Adipocyte (in vitro differentiated cells): ENCODE data around the gene GALNT8.

Experiments
- DNase-seq: peaks from one replicate; pipeline ENCODE4 v3.0.0-alpha.2; 2015; ENCODE audit warnings: low read depth
- H3K27me3 ChIP-seq: replicated peaks from 2 replicates; pipeline ENCODE4 v1.7.0; 2013; ENCODE audit warnings: mild to moderate bottlenecking, low read length, moderate library complexity; ENCODE audit not compliant: control insufficient read depth, insufficient read depth
- H3K36me3 ChIP-seq: 2 replicates; pipeline ENCODE4 v1.7.0; 2013; ENCODE audit warnings: low read length, mild to moderate bottlenecking, moderate library complexity; ENCODE audit not compliant: control insufficient read depth, insufficient read depth, severe bottlenecking
- H3K4me1 ChIP-seq: 2 replicates; pipeline ENCODE4 v1.7.0; 2013; ENCODE audit warnings: mild to moderate bottlenecking, low read length, moderate library complexity; ENCODE audit not compliant: control insufficient read depth, insufficient read depth
- H3K4me3 ChIP-seq: 2 replicates; pipeline ENCODE4 v1.7.0; 2013; ENCODE audit warnings: mild to moderate bottlenecking, low read length, moderate library complexity
- H3K9ac ChIP-seq: 2 replicates; pipeline ENCODE4 v1.7.0; 2013; ENCODE audit warnings: mild to moderate bottlenecking, low read length, moderate library complexity
- H3K9me3 ChIP-seq: 2 replicates; pipeline ENCODE4 v1.7.0; 2013; ENCODE audit warnings: mild to moderate bottlenecking, low read length, moderate library complexity; ENCODE audit not compliant: control insufficient read depth

GALNT8 gene

GRCh38 chr12:4719821-4720636 is at the start of gene GALNT8:
TSS of gene GALNT8 (plus strand) at chr12:4720400. CDS start at chr12:4720678, 278 bp downstream.
- H3K9ac ChIP-seq = no peak within 1 kb of the TSS
- H3K4me1 ChIP-seq = no peaks in the 10 kb centered on the region
- no peak within 1 kb of the TSS for H3K4me3 ChIP-seq
- DNase-seq = no peak
- no peaks in the 10 kb centered on the region for H3K36me3 ChIP-seq
- peaks cover 11% of the 10 kb centered on the region for H3K27me3 ChIP-seq
- H3K9me3 ChIP-seq = no peaks in the 10 kb centered on the region

GRCh38 chr12:4679711-4680110 is 40.5 kb upstream of the GALNT8 start:
- Histone ChIP-seq H3K9ac (no peak overlapping the region), H3K36me3 (peaks cover 29% of the 10 kb centered on the region), H3K4me3 (no peak overlapping the region), H3K4me1 (no peaks in the 10 kb centered on the region), H3K27me3 (no peaks in the 10 kb centered on the region), H3K9me3 (no peaks in the 10 kb centered on the region)
- DNase-seq = no peak

- H3K9me3 ChIP-seq = no peaks in the 10 kb centered on the region
- no peak overlapping the region for H3K4me3 ChIP-seq
- no peak for DNase-seq
- H3K36me3 ChIP-seq = peaks cover 47% of the 10 kb centered on the region
- no peaks in the 10 kb centered on the region for H3K4me1 ChIP-seq
- no peaks in the 10 kb centered on the region for H3K27me3 ChIP-seq
- no peak overlapping the region for H3K9ac ChIP-seq
Measured at GRCh38 chr12:4681732-4682131, 38.5 kb upstream of the GALNT8 start.

GRCh38 chr12:4685317-4685716 is 34.9 kb upstream of the GALNT8 start:
- Histone ChIP-seq H3K4me3 (no peak overlapping the region), H3K27me3 (no peaks in the 10 kb centered on the region), H3K36me3 (peaks cover 69% of the 10 kb centered on the region), H3K9ac (no peak overlapping the region), H3K4me1 (no peaks in the 10 kb centered on the region), H3K9me3 (no peaks in the 10 kb centered on the region)
- no peak for DNase-seq

- H3K9ac ChIP-seq = no peak overlapping the region
- H3K27me3 ChIP-seq = no peaks in the 10 kb centered on the region
- H3K4me1 ChIP-seq = no peaks in the 10 kb centered on the region
- no peaks in the 10 kb centered on the region for H3K9me3 ChIP-seq
- peaks cover 36% of the 10 kb centered on the region for H3K36me3 ChIP-seq
- no peak for DNase-seq
- H3K4me3 ChIP-seq = no peak overlapping the region
Measured at GRCh38 chr12:4690760-4691159, 29.4 kb upstream of the GALNT8 start.

GRCh38 chr12:4700621-4701026 is 19.6 kb upstream of the GALNT8 start:
- peak overlapping the region; percentile 49 for H3K4me3 ChIP-seq

GRCh38 chr12:4701395-4702190 is 18.6 kb upstream of the GALNT8 start:
- Histone ChIP-seq H3K36me3 (no peaks in the 10 kb centered on the region), H3K4me3 (no peak overlapping the region), H3K9ac (no peak overlapping the region), H3K4me1 (no peaks in the 10 kb centered on the region), H3K9me3 (no peaks in the 10 kb centered on the region), H3K27me3 (no peaks in the 10 kb centered on the region)
- DNase-seq = no peak

More at GRCh38 chr12:4700621-4701026, 19.6 kb upstream of the GALNT8 start:
- H3K9me3 ChIP-seq = no peaks in the 10 kb centered on the region
- H3K36me3 ChIP-seq = no peaks in the 10 kb centered on the region
- H3K9ac ChIP-seq = no peak overlapping the region
- no peaks in the 10 kb centered on the region for H3K4me1 ChIP-seq
- no peaks in the 10 kb centered on the region for H3K27me3 ChIP-seq
- no peak for DNase-seq

GRCh38 chr12:4703676-4704075 is 16.5 kb upstream of the GALNT8 start:
- Histone ChIP-seq H3K36me3 (no peaks in the 10 kb centered on the region), H3K27me3 (no peaks in the 10 kb centered on the region), H3K4me3 (no peak overlapping the region), H3K9ac (no peak overlapping the region), H3K4me1 (no peaks in the 10 kb centered on the region), H3K9me3 (no peaks in the 10 kb centered on the region)
- no peak for DNase-seq

GRCh38 chr12:4705824-4706223 is 14.4 kb upstream of the GALNT8 start:
- no peak overlapping the region for H3K4me3 ChIP-seq
- DNase-seq = no peak
- no peak overlapping the region for H3K9ac ChIP-seq
- no peaks in the 10 kb centered on the region for H3K27me3 ChIP-seq
- no peaks in the 10 kb centered on the region for H3K9me3 ChIP-seq
- no peaks in the 10 kb centered on the region for H3K36me3 ChIP-seq
- H3K4me1 ChIP-seq = peaks cover 9% of the 10 kb centered on the region

GRCh38 chr12:4707306-4707705 is 12.9 kb upstream of the GALNT8 start:
- Histone ChIP-seq H3K4me3 (no peak overlapping the region), H3K9ac (no peak overlapping the region), H3K27me3 (no peaks in the 10 kb centered on the region), H3K36me3 (no peaks in the 10 kb centered on the region), H3K4me1 (peaks cover 14% of the 10 kb centered on the region), H3K9me3 (no peaks in the 10 kb centered on the region)
- no peak for DNase-seq

- peaks cover 27% of the 10 kb centered on the region for H3K4me1 ChIP-seq
- no peak overlapping the region for H3K9ac ChIP-seq
- DNase-seq = no peak
Measured at GRCh38 chr12:4710113-4710512, 10.1 kb upstream of the GALNT8 start.

More at GRCh38 chr12:4710113-4710512, 10.1 kb upstream of the GALNT8 start:
- Histone ChIP-seq H3K4me3 (no peak overlapping the region), H3K9me3 (no peaks in the 10 kb centered on the region), H3K27me3 (no peaks in the 10 kb centered on the region), H3K36me3 (no peaks in the 10 kb centered on the region)
